GM08714 (cell line): ENCODE data around the gene EFCAB6.

ENCODE experiments used
- H3K4me3 ChIP-seq: fragments of 200-500 bp; sonication (Bioruptor generic); 2 replicates; pipeline ENCODE4 v1.5.1; 2014; ENCODE audit warnings: mild to moderate bottlenecking, low read length, inconsistent platforms
- ZNF274 ChIP-seq: IDR thresholded peaks from 2 replicates; pipeline ENCODE4 v1.6.1; 2012; ENCODE audit warnings: mild to moderate bottlenecking, low read depth, low read length

The EFCAB6 gene

GRCh38 chr22:43829904-43830851 is 18.1 kb upstream of the EFCAB6 start:
- no peak overlapping the region for H3K4me3 ChIP-seq
- no peak for TF ChIP-seq ZNF274

DNA sequence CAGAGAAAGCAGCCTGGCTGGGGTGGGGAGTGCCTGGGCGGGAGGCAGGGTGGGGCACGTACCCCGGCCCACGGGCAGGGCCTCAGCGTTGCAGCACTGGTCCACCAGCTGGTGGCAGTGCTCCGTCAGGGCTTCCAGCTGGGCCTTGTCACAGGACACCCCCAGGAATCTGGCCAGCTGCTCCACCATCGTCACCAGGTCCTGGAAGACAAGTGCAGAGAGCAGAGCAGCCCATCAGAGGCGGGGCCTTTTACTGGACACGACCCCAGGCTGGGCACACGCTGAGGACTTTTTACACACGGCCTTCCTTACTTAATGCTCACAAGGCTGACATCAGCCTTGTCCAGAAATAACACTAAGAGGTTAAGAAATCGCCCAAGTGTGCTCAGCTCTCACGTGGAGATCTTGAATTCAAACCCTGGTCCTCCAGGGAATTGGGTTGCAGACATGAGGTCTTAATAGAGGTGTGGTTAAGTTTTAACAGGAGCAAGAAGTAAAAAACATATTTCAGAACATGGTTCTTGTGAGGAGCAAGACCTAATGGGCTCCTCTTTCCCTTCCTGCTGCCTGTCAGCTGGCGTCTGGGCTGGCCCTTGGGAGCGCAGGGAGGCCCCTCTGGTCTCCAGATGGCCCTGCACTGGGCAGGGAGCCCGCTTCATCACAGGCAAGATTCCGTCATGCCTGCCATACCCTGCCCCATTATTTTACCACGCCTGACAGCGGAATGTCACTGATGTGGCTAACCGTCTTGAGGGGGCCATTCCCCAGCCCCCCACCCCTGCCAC is 17.1 kb upstream of the EFCAB6 start:
- no peak overlapping the region for H3K4me3 ChIP-seq
- TF ChIP-seq ZNF274, result no peak

DNA sequence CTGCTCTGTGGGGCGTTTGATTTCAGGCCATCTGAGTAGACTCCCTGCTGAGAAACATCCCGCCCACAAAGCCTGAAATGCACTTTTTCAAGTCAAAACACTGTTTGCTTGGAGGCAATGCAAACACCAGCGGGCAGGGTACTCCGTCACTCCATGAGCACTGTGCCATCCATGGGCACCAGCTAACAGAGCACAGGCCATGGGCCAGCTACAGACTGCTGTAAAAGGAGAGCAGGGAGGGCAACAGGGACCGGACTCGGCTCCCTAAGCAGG is 16.6 kb upstream of the EFCAB6 start:
- no peak for TF ChIP-seq ZNF274
- H3K4me3 ChIP-seq, result no peak overlapping the region

DNA sequence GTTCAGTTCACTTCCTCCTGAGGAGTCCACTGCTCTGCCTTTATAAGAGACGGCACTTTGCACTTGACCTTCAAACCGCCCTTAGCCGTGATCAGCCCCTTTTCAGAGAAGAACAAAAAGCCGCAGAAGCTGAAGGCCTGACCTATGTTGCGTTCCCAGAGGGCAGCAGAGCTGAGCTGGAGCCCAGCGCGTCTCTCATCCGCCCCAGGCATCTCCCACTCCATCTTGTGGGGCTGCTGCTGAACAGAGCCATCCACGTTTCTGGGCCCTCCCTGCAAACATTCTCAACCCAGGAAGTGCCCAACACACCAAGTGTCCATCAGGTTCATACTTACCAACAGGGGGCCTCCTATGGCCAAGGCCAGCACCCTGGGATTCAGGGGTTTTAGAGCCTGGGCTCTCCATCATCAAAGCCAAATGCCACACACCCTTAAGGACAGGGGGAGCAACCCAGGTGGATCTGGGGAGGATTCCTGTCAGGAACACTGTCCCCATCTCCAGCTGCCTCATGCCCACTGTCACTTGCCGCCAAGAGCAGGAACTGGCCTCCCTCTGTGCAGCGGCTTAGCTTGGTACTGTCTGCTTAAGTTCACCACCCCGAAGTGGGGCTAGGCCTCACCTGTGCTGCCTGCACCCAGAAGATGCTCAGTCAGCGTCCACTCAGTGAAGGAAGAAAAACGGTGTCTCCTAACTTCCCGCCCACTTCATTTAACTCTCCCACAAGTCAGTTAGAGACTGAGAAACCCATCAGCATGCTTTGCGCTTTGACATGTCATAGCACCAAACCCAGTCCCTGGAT is 16.0 kb upstream of the EFCAB6 start:
- no peak for TF ChIP-seq ZNF274
- no peak overlapping the region for H3K4me3 ChIP-seq

GRCh38 chr22:43827003-43827735 is 15.1 kb upstream of the EFCAB6 start:
- H3K4me3 ChIP-seq, result no peak overlapping the region
- no peak for TF ChIP-seq ZNF274

- no peak overlapping the region for H3K4me3 ChIP-seq
- TF ChIP-seq ZNF274, result no peak
These were observed 14.3 kb upstream of the EFCAB6 start for GRCh38 chr22:43826142-43827002.

DNA sequence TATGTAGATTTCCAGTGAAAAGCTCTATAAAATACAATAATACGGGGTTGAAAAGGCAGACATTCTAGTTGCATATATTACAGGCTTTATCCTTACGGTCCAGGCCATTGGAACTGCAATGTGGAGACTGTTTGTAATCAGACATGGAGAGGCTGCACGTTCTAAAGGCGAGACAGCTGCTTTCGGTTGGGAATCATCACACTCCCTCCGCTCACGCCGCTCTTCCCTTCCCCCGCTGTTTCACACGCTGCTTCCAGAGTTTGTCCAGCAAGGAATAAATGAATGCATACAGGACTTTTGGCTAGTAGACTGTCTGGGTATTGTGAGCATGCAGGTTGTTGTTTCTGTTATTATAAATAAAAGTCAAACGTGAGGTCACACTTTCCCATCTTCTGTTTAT is 13.5 kb upstream of the EFCAB6 start:
- no peak for TF ChIP-seq ZNF274
- H3K4me3 ChIP-seq, result no peak overlapping the region

DNA sequence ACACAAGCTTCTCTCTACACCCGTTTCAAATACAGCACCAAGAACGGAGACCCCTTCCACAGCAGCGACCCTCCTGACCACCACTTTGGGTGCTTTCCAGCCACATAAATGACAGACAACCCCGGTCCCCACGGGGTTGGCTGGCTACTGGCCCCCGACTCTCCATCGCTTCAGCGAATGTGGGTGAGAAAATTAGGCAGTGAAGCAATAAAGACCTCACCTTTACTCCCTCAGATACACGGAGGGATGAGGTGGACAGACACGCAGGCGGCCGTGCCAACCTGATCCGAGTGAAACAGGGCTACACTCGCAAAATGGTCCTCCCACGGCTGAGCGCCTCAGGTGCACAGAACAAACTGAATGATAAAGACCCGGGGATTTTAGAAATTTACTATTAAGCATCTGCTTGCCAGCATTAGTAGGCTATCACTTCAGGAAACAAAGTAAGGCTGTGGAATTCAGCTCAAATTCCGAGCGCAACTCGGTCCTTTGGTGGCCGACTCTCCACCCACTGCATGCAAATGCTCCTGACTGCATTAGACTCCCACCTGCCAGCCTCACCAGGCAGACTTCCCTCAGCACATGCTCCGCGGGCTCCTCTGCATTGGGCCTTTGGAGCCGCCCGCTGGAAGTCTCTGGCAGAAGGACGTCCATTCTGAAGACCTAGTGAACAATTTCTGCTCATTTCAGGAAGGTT is 12.8 kb upstream of the EFCAB6 start:
- H3K4me3 ChIP-seq, result no peak overlapping the region
- no peak for TF ChIP-seq ZNF274

DNA sequence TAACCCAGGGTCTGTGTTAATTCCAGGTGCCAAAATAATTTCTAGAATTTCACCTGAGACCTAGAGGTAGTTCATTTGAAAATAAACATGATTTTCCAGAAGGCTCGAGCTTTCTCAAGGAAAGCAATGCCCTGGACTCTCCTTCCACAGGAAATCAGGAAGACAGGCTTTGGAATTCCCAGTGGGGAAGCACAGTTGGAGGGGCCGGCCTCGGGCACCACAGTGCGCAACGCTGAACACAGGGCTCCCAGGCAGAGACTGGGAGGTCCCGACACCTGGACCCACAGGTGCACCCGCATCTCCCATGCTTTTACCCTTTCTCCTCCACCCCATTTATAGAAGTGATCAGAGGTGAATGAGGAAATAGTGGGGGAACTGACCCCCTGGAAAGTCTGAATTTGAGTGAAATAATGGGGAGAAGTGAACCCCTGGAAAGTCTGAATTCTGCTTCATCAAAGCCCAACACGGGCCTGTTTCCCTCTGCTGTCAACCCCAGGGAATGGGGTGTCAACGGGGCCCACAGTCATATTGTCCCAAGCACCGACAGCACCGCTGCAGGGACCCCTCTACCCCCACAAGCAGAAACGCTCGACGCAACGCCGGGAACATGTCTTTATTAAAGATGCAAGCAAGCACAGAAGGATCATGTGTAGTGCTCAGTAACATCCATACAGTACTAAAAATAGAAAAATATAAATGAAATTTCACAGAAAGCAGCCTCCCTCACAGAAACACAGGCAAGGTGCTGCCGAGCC is 12.0 kb upstream of the EFCAB6 start:
- no peak for TF ChIP-seq ZNF274
- no peak overlapping the region for H3K4me3 ChIP-seq

DNA sequence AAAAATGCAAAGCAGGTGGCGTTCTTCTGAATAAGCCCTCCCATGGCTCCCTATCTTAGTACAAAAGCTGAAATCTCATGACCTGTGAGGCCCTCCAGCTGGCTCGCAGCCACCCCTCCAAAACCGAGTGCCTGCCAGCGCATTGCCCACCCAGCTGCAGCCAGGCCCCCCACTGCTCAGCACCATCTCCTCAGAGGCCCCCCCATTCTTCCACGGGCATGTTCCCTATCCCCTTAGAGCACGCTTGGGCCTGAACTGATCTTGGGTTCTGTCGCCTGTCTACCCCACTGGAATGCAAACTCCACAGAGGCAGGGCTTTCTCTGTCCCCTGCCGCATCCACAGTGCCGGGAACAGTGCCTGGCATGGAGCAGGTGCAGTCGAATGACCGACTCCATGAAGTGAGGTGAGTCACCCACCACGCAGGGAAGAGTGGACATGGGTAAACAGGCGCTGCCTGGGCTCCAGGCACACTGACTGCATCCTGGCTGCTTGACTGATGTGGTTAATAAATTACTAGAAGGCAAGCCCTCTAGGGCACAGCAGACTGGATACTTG is 11.3 kb upstream of the EFCAB6 start:
- no peak overlapping the region for H3K4me3 ChIP-seq
- no peak for TF ChIP-seq ZNF274

GRCh38 chr22:43821606-43822425 is 9.7 kb upstream of the EFCAB6 start:
- TF ChIP-seq ZNF274, result no peak
- no peak overlapping the region for H3K4me3 ChIP-seq
